ENCODE results near the gene DNM1.

Gene DNM1

GRCh38 chr9:128280084-128280622, 77.0 kb downstream of the DNM1 start:
- DNase-seq, result no peak

- no peak for DNase-seq
Observed at GRCh38 chr9:128282500-128282899, 79.3 kb downstream of the DNM1 start.

GRCh38 chr9:128285033-128285784, 82.0 kb downstream of the DNM1 start:
- DNase-seq, result peak in 1 of 2 experiments; percentile 20

- DNase-seq, result no peak
Observed at GRCh38 chr9:128286440-128286839, 83.3 kb downstream of the DNM1 start.

- DNase-seq, result no peak
Observed at GRCh38 chr9:128288273-128289004, 85.3 kb downstream of the DNM1 start.

GRCh38 chr9:128292009-128292408, 88.8 kb downstream of the DNM1 start:
- no peak for DNase-seq

- DNase-seq, result no peak
Observed at GRCh38 chr9:128293091-128293490, 89.9 kb downstream of the DNM1 start.

- no peak for DNase-seq
Observed at GRCh38 chr9:128294142-128294541, 91.0 kb downstream of the DNM1 start.

GRCh38 chr9:128296340-128297220, 93.4 kb downstream of the DNM1 start:
- DNase-seq, result no peak

- DNase-seq, result no peak
Observed at GRCh38 chr9:128297221-128297773, 94.1 kb downstream of the DNM1 start.

- DNase-seq, result no peak
Observed at GRCh38 chr9:128298535-128299482, 95.6 kb downstream of the DNM1 start.

GRCh38 chr9:128304136-128304970, 101.2 kb downstream of the DNM1 start:
- no peak for DNase-seq
